HCT116 (cell line): ENCODE results near the gene UTP15. TPM values are rescaled to one million over a fixed set of nuclear protein-coding genes. Genes with fewer than 3 reads are reported as not detected.

Experiments
- ATAC-seq: fragments of 200-7000 bp; cut with Tn5 transposase; 2 replicates; pipeline ENCODE4 v1.9.1; 2020; ENCODE audit warnings: mild to moderate bottlenecking, moderate library complexity
- BruUV-seq: library from RNA; stranded (reverse); fragments of 400-500 nt; replicated peaks from 2 replicates; lab custom pipeline; 2021; lab: Mats Ljungman, UMichigan
- CTCF ChIA-PET: fragments of 300-600 bp; sonication (Branson Sonifier 250); formaldehyde crosslinking; loops from one replicate; lab custom pipeline; 2021; ENCODE audit warnings: antibody characterized with exemption; lab: Charles Lee
- POLR2A ChIA-PET: fragments of 300-600, 350-600 bp; sonication (Branson Sonifier 250); formaldehyde crosslinking; loops from one replicate; lab custom pipeline; 2021; ENCODE audit warnings: antibody characterized with exemption; lab: Charles Lee
- RAD21 ChIA-PET, 2 experiments: fragments of 300-600 bp; sonication (Branson Sonifier 250); formaldehyde crosslinking; loops; one replicate each; lab custom pipeline; 2023; ENCODE audit warnings: low total read pairs in 2 of 2; ENCODE audit not compliant: uncharacterized antibody in 2 of 2, unreplicated experiment in 2 of 2, low non-redundant PET in 1 of 2; lab: Charles Lee
- DNase-seq: peaks from one replicate; pipeline ENCODE4 v3.0.0-alpha.2; 2010; ENCODE audit warnings: low read depth, low spot score
- H2AFZ ChIP-seq: fragments of 200-600 bp; shearing (Covaris generic), sonication (generic); 2 replicates; pipeline ENCODE4 v1.6.1; 2017; ENCODE audit warnings: low read depth, mixed run types, mixed read lengths, antibody characterized with exemption, low read length; ENCODE audit not compliant: poor library complexity, severe bottlenecking
- H3K27ac ChIP-seq: 2 replicates; pipeline ENCODE4 v1.5.1; 2012; ENCODE audit warnings: low read depth, low read length
- H3K27me3 ChIP-seq: fragments of 200-600 bp; sonication (generic); 2 replicates; pipeline ENCODE4 v1.6.1; 2016; ENCODE audit warnings: mixed run types, low read length, mixed read lengths; ENCODE audit not compliant: insufficient read depth
- H3K36me3 ChIP-seq, 2 experiments: fragments of 200-500 bp in 1 of 2; fragments of 200-600 bp in 1 of 2; sonication (Bioruptor generic) in 1 of 2; sonication (generic) in 1 of 2; 2 replicates each; pipeline versions ENCODE4 v1.5.1 to v1.6.1; 2014 to 2016; ENCODE audit warnings: low read length in 2 of 2, inconsistent platforms in 1 of 2, mixed read lengths in 1 of 2, mixed run types in 1 of 2; ENCODE audit not compliant: insufficient read depth in 2 of 2, control insufficient read depth in 1 of 2
- H3K4me1 ChIP-seq, 2 experiments: fragments of 200-600 bp in 1 of 2; sonication (generic) in 1 of 2; 2 replicates each; pipeline versions ENCODE4 v1.5.1 to v1.6.1; 2012 to 2017; ENCODE audit warnings: low read length in 2 of 2, inconsistent platforms in 1 of 2, mild to moderate bottlenecking in 1 of 2, mixed read lengths in 1 of 2, mixed run types in 1 of 2, moderate library complexity in 1 of 2; ENCODE audit not compliant: insufficient read depth in 2 of 2, control insufficient read depth in 1 of 2
- H3K4me2 ChIP-seq: fragments of 200-600 bp; sonication (generic); 2 replicates; pipeline ENCODE4 v1.6.1; 2017; ENCODE audit warnings: mixed run types, low read length, mixed read lengths
- H3K4me3 ChIP-seq, 2 experiments: fragments of 200-600 bp in 1 of 2; sonication (generic) in 1 of 2; replicated peaks in 1 of 2; 2 replicates each; pipeline ENCODE4 v1.5.1; 2011 to 2016; ENCODE audit warnings: low read length in 2 of 2, control low read depth in 1 of 2, low read depth in 1 of 2, mild to moderate bottlenecking in 1 of 2, mixed read lengths in 1 of 2, mixed run types in 1 of 2
- H3K79me2 ChIP-seq: fragments of 200-600 bp; sonication (generic); 2 replicates; pipeline ENCODE4 v1.6.1; 2017; ENCODE audit warnings: mild to moderate bottlenecking, mixed run types, low read length, moderate library complexity, mixed read lengths; ENCODE audit not compliant: insufficient read depth
- H3K9ac ChIP-seq: fragments of 200-600 bp; sonication (generic); 2 replicates; pipeline ENCODE4 v1.6.1; 2016; ENCODE audit warnings: low read length, mixed read lengths
- H3K9me2 ChIP-seq: fragments of 200-600 bp; sonication (generic), shearing (Covaris generic); 2 replicates; pipeline ENCODE4 v1.6.1; 2017; ENCODE audit warnings: mixed run types, mild to moderate bottlenecking, moderate library complexity; ENCODE audit not compliant: insufficient read depth
- H3K9me3 ChIP-seq, 2 experiments: fragments of 200-500 bp in 1 of 2; fragments of 200-600 bp in 1 of 2; sonication (Bioruptor generic) in 1 of 2; sonication (generic) in 1 of 2; 2 replicates each; pipeline ENCODE4 v1.6.1; 2014 to 2017; ENCODE audit warnings: low read length in 2 of 2, mixed read lengths in 2 of 2, inconsistent platforms in 1 of 2, low read depth in 1 of 2, mild to moderate bottlenecking in 1 of 2, mixed run types in 1 of 2, moderate library complexity in 1 of 2; ENCODE audit not compliant: control insufficient read depth in 1 of 2, insufficient read depth in 1 of 2
- H4K20me1 ChIP-seq: fragments of 200-600 bp; sonication (generic), shearing (Covaris generic); 2 replicates; pipeline ENCODE4 v1.6.1; 2017; ENCODE audit warnings: mixed run types, mild to moderate bottlenecking, moderate library complexity; ENCODE audit not compliant: insufficient read depth
- CBX3 ChIP-seq: IDR thresholded peaks from 2 replicates; pipeline ENCODE4 v1.6.1; 2012; ENCODE audit warnings: low read depth
- CEBPB ChIP-seq: IDR thresholded peaks from 2 replicates; pipeline ENCODE4 v1.6.1; 2012; ENCODE audit warnings: low read depth
- EGR1 ChIP-seq: IDR thresholded peaks from 2 replicates; pipeline ENCODE4 v1.6.1; 2012; ENCODE audit warnings: low read depth
- JUND ChIP-seq: IDR thresholded peaks from 2 replicates; pipeline ENCODE4 v1.6.1; 2012
- POLR2A ChIP-seq: IDR thresholded peaks from 2 replicates; pipeline ENCODE4 v1.7.0; 2011; ENCODE audit warnings: borderline replicate concordance; ENCODE audit not compliant: insufficient read depth, insufficient read length; ENCODE audit errors: extremely low read depth
- SIN3A ChIP-seq: IDR thresholded peaks from 2 replicates; pipeline ENCODE4 v1.6.1; 2012; ENCODE audit warnings: low read depth
- SP1 ChIP-seq: IDR thresholded peaks from 2 replicates; pipeline ENCODE4 v1.6.1; 2012; ENCODE audit warnings: low read depth
- SRF ChIP-seq: IDR thresholded peaks from 2 replicates; pipeline ENCODE4 v1.6.1; 2012; ENCODE audit warnings: low read depth
- TCF7L2 ChIP-seq: IDR thresholded peaks from 2 replicates; pipeline ENCODE4 v1.7.0; 2011; ENCODE audit warnings: borderline replicate concordance, inconsistent platforms; ENCODE audit not compliant: insufficient read depth, insufficient read length; ENCODE audit errors: extremely low read depth
- YY1 ChIP-seq: IDR thresholded peaks from 2 replicates; pipeline ENCODE4 v1.6.1; 2011; ENCODE audit warnings: low read length, low read depth, moderate library complexity, mild to moderate bottlenecking; ENCODE audit not compliant: insufficient replicate concordance; ENCODE audit errors: extremely low read depth
- ZFX ChIP-seq: fragments of 450-650 bp; IDR thresholded peaks from 2 replicates; pipeline ENCODE4 v1.6.1; 2017
- ZNF274 ChIP-seq: fragments of 200-500 bp; sonication (Bioruptor generic); IDR thresholded peaks from 2 replicates; pipeline ENCODE4 v1.6.1; 2014; ENCODE audit warnings: mild to moderate bottlenecking, low read depth, low read length, inconsistent platforms
- intact Hi-C: fragments of 100-400 bp; cut with micrococcal nuclease; formaldehyde crosslinking; loops from 2 replicates; pipeline ENCODE4 v1.10.0; 2022
- total RNA-seq: library from RNA; stranded (reverse); gene quantifications from one replicate; pipeline ENCODE4 v1.2.1, GENCODE V29; 2021; ENCODE audit not compliant: unreplicated experiment
- TF ChIP-seq, protein P1 (sequence below): IDR thresholded peaks from 2 replicates; pipeline ENCODE4 v1.6.1; 2011; ENCODE audit warnings: mild to moderate bottlenecking, low read length, moderate library complexity; ENCODE audit not compliant: insufficient replicate concordance; ENCODE audit errors: extremely low read depth
- TF ChIP-seq, protein P2 (sequence below), 3 experiments: fragments of 200-600 bp in 1 of 3; sonication (generic) in 1 of 3; IDR thresholded peaks in 2 of 3; conservative IDR thresholded peaks in 1 of 3; 2 replicates each; pipeline ENCODE4 v1.5.1; 2012 to 2017; ENCODE audit warnings: low read depth in 2 of 3, low read length in 2 of 3, antibody characterized with exemption in 1 of 3, borderline replicate concordance in 1 of 3, control low read depth in 1 of 3, mild to moderate bottlenecking in 1 of 3, mixed read lengths in 1 of 3, mixed run types in 1 of 3, moderate library complexity in 1 of 3; ENCODE audit not compliant: insufficient read depth in 1 of 3
- TF ChIP-seq, protein P3 (sequence below): IDR thresholded peaks from 2 replicates; pipeline ENCODE4 v1.6.1; 2012

The UTP15 gene
- total RNA-seq, 1 experiment from 2014 or later, result 39.3 TPM

DNA sequence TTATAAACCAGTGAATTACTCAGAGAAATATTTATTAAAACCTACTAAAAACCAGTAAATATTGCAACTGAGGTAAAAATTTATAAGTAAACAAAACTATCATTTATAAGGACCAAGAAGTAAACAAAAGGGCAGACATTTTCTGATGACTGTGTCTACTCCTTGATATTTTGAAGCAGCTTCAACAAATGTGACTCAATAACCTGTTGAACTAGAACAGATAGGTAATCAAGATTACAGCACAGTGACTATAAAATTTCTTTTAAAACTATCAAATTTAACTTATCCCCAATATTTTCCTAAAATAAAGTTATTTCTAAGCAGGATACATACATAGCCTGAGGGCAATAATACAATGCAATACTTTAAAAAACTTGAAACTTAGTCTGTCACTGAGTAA lies 12.9 kb upstream of the UTP15 start:
- ChIA-PET RAD21 (no interaction called here), CTCF (no interaction called here), POLR2A (no interaction called here)
- Histone ChIP-seq H3K27me3 (no peaks in the 10 kb centered on the region), H2AFZ (no peak overlapping the region), H3K4me3 (no peak overlapping the region), H4K20me1 (no peaks in the 10 kb centered on the region), H3K4me1 (no peaks in the 10 kb centered on the region), H3K9me3 (no peaks in the 10 kb centered on the region), H3K9ac (no peak overlapping the region)
- intact Hi-C loops, result no loop called here
- DNase-seq (no peak), ATAC-seq (no peak)
- TF ChIP-seq EGR1 (no peak), SP1 (no peak), SRF (no peak), TCF7L2 (no peak), CEBPB (no peak), ZNF274 (no peak), JUND (no peak), POLR2A (no peak), SIN3A (no peak), CBX3 (no peak), ZFX (no peak), YY1 (no peak)
- TF ChIP-seq, protein P1, sequence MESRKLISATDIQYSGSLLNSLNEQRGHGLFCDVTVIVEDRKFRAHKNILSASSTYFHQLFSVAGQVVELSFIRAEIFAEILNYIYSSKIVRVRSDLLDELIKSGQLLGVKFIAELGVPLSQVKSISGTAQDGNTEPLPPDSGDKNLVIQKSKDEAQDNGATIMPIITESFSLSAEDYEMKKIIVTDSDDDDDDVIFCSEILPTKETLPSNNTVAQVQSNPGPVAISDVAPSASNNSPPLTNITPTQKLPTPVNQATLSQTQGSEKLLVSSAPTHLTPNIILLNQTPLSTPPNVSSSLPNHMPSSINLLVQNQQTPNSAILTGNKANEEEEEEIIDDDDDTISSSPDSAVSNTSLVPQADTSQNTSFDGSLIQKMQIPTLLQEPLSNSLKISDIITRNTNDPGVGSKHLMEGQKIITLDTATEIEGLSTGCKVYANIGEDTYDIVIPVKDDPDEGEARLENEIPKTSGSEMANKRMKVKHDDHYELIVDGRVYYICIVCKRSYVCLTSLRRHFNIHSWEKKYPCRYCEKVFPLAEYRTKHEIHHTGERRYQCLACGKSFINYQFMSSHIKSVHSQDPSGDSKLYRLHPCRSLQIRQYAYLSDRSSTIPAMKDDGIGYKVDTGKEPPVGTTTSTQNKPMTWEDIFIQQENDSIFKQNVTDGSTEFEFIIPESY, result no peak
- TF ChIP-seq, protein P2, sequence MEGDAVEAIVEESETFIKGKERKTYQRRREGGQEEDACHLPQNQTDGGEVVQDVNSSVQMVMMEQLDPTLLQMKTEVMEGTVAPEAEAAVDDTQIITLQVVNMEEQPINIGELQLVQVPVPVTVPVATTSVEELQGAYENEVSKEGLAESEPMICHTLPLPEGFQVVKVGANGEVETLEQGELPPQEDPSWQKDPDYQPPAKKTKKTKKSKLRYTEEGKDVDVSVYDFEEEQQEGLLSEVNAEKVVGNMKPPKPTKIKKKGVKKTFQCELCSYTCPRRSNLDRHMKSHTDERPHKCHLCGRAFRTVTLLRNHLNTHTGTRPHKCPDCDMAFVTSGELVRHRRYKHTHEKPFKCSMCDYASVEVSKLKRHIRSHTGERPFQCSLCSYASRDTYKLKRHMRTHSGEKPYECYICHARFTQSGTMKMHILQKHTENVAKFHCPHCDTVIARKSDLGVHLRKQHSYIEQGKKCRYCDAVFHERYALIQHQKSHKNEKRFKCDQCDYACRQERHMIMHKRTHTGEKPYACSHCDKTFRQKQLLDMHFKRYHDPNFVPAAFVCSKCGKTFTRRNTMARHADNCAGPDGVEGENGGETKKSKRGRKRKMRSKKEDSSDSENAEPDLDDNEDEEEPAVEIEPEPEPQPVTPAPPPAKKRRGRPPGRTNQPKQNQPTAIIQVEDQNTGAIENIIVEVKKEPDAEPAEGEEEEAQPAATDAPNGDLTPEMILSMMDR (IDR thresholded peaks at IDR 0.05 in 2 of 3, conservative IDR thresholded peaks at IDR 0.05 in 1 of 3; ENCODE audit: borderline replicate concordance in 1 of 3, insufficient read depth in 1 of 3, low read depth in 2 of 3, low read length in 2 of 3), result no peak
- TF ChIP-seq, protein P3, sequence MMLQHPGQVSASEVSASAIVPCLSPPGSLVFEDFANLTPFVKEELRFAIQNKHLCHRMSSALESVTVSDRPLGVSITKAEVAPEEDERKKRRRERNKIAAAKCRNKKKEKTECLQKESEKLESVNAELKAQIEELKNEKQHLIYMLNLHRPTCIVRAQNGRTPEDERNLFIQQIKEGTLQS, result no peak
- TF ChIP-seq, all 23 proteins: peak for 0
- Histone ChIP-seq H3K27ac (no peak overlapping the region), H3K79me2 (no peaks in the 10 kb centered on the region), H3K9me2 (no peaks in the 10 kb centered on the region), H3K36me3 (peaks cover 0 to 4% of the 10 kb centered on the region in 2 experiments; a peak in 1 of 4 replicates), H3K4me2 (no peak overlapping the region)
- BruUV-seq, result no TSS peak
